Measurements from ENCODE around the gene PMEL.
A peak's percentile ranks its signal among the peaks of the same experiment; 100 is the strongest.

The PMEL gene

DNA sequence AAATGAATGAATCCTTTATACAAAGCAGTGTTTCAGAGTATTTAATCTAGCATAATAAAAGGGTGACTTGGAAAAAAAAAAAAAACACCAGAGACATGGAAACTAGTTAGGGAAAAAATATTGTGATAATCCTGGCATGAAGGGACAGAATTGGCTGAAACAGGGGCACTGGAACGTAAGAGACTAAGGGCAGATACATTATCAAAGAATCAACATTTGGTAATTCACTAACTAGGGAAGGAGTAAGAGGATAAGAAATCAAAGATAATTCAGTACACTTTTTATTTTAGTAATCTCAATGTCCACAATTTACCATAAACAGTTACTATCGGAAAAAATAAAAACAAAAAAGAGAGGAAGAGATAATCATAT lies 56.3 kb downstream of the PMEL start:
- peaks cover 16% of the 10 kb centered on the region for H3K4me1 ChIP-seq

DNA sequence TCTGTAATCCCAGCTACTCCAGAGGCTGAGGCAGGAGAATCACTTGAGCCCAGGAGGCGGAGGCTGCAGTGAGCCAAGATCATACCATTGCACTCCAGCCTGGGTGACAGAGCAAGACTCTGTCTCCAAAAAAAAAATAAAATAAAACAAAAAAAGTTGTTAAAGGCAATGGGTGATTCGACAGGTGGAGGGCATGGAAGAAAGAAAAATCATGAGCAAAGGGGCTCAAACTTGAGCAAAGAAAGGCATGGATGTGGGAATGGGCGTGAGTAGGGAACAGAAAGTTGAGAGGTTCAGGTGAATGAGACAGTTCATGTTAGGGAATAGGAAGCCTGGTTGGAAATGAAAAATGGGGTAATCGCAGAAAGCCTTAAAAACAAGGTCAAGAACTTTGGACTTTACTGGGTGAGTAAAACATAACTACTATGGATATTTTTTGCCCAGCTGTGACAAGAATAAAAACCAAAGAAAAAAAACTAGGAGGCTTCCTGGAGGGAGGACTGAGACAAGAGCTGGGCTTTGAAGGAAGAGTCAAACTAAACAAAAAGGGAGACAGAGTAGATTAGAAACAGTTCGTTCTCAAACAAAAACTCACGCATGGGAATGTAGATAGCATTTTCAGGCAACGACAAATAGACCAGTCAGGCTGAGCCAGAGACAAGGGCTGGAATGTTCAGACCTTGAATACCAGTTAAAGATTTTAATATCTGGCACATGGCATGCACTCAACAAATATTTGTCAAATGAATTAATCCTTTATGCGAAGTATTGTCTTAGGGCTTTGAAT lies 56.9 kb downstream of the PMEL start:
- no peaks in the 10 kb centered on the region for H3K9me3 ChIP-seq
- peaks cover 9% of the 10 kb centered on the region for H3K36me3 ChIP-seq (replicated peaks)
- no peaks in the 10 kb centered on the region for H3K27me3 ChIP-seq (ENCODE audit: low read depth)
- no peak overlapping the region for H3K4me3 ChIP-seq
- peak; percentile 43 to 59 for DNase-seq (ENCODE audit: low spot score in 2 of 2)
- in situ Hi-C loops (cut with MboI; ENCODE audit: low sequenced_read_pairs): no loop called here
- peaks cover 16% of the 10 kb centered on the region for H3K4me1 ChIP-seq

More for the DNA sequence above, 56.3 kb downstream of the PMEL start:
- Histone ChIP-seq H3K27me3 (ENCODE audit: low read depth) (no peaks in the 10 kb centered on the region), H3K9me3 (no peaks in the 10 kb centered on the region), H3K4me3 (no peak overlapping the region), H3K36me3 (replicated peaks) (peaks cover 9% of the 10 kb centered on the region)
- in situ Hi-C loops (cut with MboI; ENCODE audit: low sequenced_read_pairs): no loop called here
- no peak for DNase-seq (ENCODE audit: low spot score in 2 of 2)

DNA sequence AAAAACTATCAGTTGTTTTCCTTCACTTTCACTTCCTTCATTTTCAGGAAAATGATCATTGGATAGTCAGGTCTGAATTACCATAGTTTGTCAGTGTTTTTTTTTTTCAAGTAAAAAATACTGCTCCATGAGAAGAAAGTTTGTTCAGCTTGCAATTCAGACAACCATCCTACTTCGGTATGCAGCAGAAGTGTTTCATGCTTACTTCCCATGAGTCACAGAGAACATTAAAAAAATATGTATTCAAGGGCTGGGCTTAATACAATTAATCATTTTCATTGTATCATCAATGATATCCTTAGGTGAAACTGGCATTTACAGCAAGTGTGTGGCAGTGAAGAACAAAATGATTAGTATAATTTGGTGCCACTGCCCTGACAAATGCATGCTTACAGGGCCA lies 59.8 kb downstream of the PMEL start:
- peaks cover 16% of the 10 kb centered on the region for H3K4me1 ChIP-seq
- H3K36me3 ChIP-seq (replicated peaks): no peaks in the 10 kb centered on the region; the same call in 1 of the 2 replicates
- H3K9me3 ChIP-seq: no peaks in the 10 kb centered on the region
- H3K27me3 ChIP-seq (ENCODE audit: low read depth): no peaks in the 10 kb centered on the region
- in situ Hi-C loops (cut with MboI; ENCODE audit: low sequenced_read_pairs): no loop called here
- no peak overlapping the region for H3K4me3 ChIP-seq
- no peak for DNase-seq (ENCODE audit: low spot score in 2 of 2)
